Breast epithelium (tissue), 3 donors: ENCODE data around the gene ABCC1.

Experiments
- POLR2A ChIP-seq: fragments of 450-650 bp; IDR thresholded peaks from one replicate; pipeline ENCODE4 v1.6.1; 2016; ENCODE audit warnings: antibody characterized with exemption, mild to moderate bottlenecking, moderate library complexity
- TF ChIP-seq, protein P1 (sequence below), 3 donors: fragments of 450-650 bp; IDR thresholded peaks; one replicate each; pipeline ENCODE4 v1.5.1; 2016 to 2017; ENCODE audit warnings: antibody characterized with exemption in 3 of 3, mild to moderate bottlenecking in 3 of 3, moderate library complexity in 3 of 3

DNA sequence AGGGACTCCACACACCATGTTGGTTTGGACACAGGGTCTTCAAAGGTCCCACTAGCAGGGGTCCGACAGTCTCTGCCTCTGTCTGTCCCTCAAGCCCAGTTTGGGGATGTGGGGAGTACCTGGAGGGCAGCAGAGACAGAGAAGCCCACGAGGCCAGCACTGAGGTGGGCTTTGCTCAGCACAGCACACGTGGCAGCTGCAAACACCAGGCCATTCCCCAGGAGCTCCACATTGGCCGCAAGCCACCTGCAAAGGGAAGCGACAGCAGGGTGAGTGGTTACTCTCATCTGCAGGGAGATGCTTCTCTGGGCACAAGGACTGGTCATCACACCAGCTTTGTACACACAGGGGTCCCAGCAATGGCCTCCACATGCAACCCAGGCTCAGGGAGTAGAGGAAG, 211.9 kb downstream of the ABCC1 start:
- TF ChIP-seq, protein P1, sequence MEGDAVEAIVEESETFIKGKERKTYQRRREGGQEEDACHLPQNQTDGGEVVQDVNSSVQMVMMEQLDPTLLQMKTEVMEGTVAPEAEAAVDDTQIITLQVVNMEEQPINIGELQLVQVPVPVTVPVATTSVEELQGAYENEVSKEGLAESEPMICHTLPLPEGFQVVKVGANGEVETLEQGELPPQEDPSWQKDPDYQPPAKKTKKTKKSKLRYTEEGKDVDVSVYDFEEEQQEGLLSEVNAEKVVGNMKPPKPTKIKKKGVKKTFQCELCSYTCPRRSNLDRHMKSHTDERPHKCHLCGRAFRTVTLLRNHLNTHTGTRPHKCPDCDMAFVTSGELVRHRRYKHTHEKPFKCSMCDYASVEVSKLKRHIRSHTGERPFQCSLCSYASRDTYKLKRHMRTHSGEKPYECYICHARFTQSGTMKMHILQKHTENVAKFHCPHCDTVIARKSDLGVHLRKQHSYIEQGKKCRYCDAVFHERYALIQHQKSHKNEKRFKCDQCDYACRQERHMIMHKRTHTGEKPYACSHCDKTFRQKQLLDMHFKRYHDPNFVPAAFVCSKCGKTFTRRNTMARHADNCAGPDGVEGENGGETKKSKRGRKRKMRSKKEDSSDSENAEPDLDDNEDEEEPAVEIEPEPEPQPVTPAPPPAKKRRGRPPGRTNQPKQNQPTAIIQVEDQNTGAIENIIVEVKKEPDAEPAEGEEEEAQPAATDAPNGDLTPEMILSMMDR (IDR thresholded peaks at IDR 0.05), result no peak
- no peak for TF ChIP-seq POLR2A
